Astrocyte (in vitro differentiated cells and primary cell): ENCODE results near the gene RAB39B.

ENCODE experiments used
- EZH2 ChIP-seq: IDR thresholded peaks from 2 replicates; pipeline ENCODE4 v1.6.1; 2012; ENCODE audit warnings: mild to moderate bottlenecking, low read length, inconsistent platforms; ENCODE audit not compliant: insufficient read depth
- TF ChIP-seq, protein P1 (sequence below): IDR thresholded peaks from 2 replicates; pipeline ENCODE4 v1.5.1; 2011; ENCODE audit warnings: low read depth, mild to moderate bottlenecking, inconsistent platforms, low read length, moderate library complexity; ENCODE audit not compliant: insufficient read depth

DNA sequence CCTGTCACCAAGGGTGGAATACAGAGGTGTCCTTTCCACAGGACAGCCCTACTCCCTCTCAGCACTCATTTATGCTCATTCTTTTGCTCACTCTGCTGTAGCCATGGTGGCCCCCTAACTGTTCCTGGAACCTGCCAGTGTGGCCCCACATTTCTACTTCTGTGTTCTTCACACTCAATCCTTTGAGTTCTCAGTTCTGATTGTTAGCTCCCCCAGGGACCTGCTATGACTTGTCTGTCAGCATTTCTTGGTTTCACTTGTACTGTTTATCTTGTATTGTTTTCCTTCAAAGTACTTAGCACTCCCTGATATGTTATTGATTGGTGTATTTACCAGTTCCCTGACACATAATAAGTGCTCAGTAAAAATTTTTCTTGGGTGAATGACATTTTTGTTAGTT lies 33.1 kb downstream of the RAB39B start:
- TF ChIP-seq, protein P1, sequence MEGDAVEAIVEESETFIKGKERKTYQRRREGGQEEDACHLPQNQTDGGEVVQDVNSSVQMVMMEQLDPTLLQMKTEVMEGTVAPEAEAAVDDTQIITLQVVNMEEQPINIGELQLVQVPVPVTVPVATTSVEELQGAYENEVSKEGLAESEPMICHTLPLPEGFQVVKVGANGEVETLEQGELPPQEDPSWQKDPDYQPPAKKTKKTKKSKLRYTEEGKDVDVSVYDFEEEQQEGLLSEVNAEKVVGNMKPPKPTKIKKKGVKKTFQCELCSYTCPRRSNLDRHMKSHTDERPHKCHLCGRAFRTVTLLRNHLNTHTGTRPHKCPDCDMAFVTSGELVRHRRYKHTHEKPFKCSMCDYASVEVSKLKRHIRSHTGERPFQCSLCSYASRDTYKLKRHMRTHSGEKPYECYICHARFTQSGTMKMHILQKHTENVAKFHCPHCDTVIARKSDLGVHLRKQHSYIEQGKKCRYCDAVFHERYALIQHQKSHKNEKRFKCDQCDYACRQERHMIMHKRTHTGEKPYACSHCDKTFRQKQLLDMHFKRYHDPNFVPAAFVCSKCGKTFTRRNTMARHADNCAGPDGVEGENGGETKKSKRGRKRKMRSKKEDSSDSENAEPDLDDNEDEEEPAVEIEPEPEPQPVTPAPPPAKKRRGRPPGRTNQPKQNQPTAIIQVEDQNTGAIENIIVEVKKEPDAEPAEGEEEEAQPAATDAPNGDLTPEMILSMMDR: no peak
- TF ChIP-seq EZH2: no peak
